HG03575 (cell line): ENCODE results near the gene CC2D2B.

Experiments used
- ATAC-seq: cut with Tn5 transposase; IDR thresholded peaks from one replicate; pipeline ENCODE4 v1.9.1; 2021; ENCODE audit not compliant: unreplicated experiment, insufficient number of reproducible peaks, low FRiP score; ENCODE audit errors: extremely low read depth

Gene CC2D2B

DNA sequence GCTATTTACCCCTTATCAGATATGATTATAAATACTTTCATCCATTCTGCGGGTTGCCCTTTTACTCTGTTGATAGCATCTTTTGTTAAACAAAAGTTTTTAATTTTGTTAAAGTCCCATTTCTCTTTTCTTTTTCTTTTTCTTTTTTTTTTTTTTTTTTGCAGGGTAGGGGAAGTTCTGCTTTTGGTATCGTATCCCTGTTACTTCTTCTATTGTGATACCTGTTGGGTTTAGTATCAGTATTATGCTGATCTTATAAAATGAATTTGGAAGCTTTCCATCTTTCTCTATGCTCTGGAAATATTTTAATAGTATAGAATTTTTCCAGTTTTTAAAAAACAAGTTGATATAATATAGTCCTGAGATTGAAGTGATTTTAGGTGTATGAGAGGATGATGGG is 141.6 kb downstream of the CC2D2B start:
- no peak for ATAC-seq

DNA sequence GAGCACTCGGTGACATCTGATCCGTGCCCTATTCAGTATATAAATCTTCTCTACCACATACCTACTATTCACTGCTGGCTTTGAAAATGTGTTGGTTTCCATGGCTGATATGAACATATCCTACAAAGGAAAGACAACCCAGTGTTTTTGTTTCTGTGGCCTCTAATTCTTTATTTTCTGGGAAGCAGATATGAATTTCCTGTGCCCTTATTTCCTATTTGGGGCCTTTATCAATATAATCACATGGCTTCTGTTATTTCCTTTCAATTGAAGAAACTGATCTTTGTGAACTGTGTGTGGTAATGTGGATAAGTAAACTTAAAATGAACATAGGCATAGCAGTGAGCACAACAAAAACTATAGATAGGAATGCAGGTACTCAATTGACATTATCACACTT is 146.2 kb downstream of the CC2D2B start:
- no peak for ATAC-seq

DNA sequence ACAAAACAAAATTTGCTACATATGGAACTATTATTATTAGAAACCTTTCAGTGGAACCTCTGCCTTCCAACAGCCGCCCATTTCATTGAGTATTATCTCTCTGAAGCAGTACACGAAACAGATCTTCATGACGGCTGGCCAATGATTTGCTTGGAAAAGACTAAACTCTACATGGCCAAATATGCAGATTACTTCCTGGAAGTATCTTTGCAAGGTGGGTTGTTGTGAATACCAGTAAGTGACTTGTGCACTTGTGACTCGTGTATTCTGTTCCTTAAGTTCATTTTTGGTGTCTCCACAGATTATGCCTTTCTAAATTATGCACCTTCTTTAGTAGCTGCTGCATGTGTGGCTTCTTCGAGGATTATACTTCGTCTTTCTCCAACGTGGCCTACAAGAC is 149.0 kb downstream of the CC2D2B start:
- ATAC-seq = no peak

DNA sequence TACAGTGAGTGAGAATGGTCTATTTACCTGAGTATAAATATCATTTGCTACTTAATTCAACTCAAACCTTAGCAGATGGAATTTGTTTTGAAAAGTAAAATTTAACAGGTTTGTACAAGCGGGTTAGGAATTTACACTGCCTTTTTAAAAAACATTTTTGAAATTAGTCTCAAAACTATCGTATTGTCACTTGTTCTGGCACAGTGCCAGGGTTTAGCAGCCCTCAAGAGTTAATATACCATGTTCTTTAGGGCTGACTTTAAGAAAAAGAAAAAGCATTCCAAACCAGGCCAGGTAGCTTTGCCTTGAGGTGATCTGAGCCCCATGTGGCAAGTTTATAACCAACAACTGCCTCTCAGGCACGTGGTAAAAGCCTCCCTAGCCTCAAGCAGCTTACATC is 153.5 kb downstream of the CC2D2B start:
- ATAC-seq = no peak

DNA sequence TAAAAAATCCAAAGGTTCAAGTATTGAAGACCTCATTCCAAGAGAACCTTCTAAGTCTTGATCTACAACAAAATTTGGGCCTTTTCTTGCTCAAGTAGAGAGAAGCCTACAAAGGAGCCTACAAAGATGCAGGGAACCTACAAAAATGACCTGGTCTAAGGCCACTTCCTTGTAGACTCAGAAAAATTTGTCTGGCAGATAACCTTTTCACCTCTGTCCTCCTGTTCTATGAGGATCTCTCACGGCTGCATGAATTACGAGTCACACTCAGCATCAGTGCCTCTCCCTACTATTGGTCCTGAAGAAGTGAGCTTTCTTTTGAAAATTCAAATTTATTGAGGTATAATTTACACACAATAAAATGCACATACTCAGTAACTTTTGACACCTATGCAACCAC is 164.9 kb downstream of the CC2D2B start:
- ATAC-seq = no peak

DNA sequence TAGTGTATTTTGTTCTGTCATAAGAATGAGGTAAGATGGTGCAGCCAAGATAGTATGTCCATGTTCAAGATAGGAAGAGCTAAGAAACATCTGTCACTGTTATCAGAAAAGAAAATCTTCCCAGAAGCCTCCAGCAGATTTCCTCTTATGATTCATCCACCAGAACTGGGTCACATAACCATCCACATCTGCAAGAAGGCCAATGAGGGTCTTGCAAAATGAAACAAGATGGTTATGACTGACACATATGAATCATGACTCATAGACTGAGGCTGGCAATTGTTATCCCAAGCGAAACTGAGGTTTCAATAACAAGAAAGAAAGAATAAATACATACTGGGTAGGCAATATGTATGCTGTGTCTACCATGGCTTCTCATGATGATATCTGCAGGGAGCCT is 165.9 kb downstream of the CC2D2B start:
- ATAC-seq = no peak

DNA sequence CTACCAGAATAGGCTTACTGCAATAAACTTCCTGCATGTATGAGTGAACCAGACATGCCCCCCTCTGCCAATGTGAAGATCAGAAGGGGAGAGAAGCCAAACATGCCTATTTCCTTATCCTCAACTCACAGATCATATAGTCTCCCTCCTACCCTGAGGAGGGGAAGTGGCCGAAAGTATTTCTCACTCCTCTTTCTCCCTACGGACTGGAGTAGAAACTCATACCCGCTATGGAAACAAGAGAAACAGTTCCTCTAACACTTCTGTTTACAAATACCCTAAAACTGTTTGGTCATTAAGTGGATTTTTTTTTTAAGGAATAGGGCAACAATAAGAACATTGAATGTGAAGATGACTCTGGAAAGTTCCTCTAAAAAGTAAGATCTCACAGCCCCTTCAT is 167.0 kb downstream of the CC2D2B start:
- ATAC-seq = no peak

DNA sequence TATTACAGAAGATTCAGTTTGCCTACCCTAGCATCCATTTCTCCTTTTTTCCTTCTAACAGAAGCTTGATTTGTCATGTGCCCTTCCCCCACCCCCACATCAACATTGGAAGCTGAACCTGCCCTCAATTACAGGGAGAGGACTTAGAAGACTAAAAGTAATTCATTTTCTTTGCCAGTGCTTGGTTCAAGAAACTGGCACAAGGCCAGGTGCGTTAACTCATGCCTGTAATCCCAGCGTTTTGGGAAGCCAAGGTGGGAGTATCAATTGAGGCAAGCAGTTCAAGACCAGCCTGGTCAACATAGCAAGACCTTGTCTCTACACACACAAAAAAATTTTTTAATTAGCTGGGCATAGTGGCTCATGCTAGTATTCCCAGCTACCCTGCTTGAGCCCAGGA is 168.2 kb downstream of the CC2D2B start:
- ATAC-seq = no peak

DNA sequence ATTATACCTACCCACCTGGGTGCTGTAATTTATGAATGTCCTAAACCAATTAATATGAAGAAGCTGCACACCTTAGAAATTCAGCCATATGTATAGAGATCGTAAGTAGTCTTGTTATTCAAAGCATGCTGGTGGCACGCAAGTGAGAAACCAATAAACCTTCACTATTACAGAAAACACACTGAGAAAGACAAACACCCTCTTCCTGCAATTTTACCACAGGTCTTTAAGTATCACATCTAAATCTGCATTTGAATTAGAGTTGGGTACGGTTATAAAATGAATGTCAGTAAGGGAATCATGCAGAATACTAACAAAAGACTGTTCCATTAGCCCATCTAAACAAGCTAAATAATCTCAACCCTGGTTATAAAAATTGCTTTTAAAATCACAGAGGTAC is 169.4 kb downstream of the CC2D2B start:
- no peak for ATAC-seq

DNA sequence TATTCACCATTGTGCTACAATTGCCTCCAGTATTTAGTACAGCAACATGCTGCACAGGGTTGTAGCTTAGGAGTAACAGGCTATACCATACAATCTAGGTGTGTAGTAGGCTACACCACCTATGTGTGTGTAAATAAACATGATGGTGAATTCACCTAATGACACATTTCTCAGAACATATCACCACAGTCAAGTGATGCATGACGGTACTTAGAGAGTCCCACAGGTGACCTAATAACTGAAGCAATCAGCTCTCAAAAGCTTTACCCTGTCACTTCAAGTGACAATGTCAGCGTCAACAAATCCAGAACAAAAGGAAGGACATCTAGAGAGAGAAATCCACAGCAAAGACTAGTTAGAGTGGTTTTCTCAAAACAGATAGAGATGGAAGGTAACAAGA is 174.4 kb downstream of the CC2D2B start:
- ATAC-seq = no peak
